Measurements from ENCODE around the gene FBXW9.
"Not testable (repeated sequence)": the region's sequence is repeated elsewhere in the genome, so short reads cannot be mapped to it uniquely, and the experiment has no call there.

Gene FBXW9

DNA sequence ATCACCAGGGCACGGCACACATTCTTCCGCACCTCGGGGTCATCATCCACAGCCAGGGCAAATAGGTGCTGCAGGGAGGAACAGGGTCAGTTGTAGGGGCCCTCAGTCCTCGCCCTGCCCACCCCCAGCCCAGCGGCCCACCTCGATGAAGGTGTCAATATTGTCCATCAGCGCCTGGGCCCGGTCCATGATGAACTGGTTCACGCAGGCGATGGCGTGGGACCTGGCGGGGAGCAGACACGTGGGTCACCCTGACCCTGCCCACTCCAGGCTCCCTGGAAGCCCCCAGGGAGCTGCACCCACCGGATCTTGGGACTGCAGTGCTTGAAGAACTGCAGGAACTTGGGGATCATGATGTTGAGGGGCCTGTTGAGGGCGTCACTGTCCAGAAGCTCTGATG is 18.7 kb upstream of the FBXW9 start:
- no peak for DNase-seq

DNA sequence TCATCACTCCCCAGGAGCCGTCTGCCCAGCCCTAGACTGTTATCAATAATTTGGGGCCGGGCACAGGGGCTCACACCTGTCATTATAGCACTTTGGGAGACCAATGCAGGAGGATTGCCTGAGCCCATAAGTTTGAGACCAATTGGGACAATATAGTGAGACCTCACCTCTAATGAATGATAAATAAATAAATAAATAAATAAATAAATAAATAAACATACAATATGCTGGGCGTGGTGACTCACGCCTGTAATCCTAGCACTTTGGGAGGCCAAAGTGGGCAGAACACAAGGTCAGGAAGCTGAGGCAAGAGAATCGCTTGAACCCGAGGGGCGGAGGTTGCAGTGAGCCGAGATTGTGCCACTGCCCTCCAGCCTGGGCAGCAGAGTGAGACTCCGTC is 16.9 kb upstream of the FBXW9 start:
- DNase-seq, result not testable (repeated sequence)

DNA sequence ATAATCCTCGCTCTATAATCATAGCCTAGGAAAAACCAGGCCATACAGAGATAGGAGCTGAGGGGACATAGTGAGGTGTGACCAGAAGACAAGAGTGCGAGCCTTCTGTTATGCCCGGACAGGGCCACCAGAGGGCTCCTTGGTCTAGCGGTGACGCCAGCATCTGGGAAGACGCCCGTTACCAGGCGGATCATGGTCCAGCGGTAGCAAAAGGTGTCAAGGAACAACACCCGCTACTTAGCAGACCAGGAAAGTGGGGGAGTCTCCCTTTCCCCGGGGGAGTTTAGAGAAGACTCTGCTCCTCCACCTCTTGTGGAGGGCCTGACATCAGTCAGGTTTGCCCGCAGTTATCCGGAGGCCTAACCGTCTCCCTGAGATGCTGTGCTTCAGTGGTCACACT is 15.6 kb upstream of the FBXW9 start:
- DNase-seq, result not testable (repeated sequence)

DNA sequence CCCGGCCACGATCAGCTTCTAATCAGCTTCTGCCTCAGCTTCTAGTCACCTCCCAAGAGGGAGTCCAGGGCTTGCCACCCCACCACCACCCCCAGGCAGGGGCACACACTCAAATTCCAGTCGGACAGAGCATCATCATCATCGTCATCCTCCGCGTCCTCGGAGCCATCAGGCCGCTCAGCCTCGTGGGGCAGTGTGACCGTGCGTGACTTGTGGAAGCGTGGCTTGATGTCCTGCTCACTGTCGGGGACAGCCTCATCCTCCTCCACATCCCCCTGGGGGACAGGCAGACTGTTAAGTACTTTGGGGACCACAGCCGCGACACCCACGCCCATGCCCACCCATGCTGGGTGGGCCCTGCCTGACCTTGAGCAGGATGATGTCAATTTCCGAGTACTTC is 14.8 kb upstream of the FBXW9 start:
- DNase-seq, result no peak

DNA sequence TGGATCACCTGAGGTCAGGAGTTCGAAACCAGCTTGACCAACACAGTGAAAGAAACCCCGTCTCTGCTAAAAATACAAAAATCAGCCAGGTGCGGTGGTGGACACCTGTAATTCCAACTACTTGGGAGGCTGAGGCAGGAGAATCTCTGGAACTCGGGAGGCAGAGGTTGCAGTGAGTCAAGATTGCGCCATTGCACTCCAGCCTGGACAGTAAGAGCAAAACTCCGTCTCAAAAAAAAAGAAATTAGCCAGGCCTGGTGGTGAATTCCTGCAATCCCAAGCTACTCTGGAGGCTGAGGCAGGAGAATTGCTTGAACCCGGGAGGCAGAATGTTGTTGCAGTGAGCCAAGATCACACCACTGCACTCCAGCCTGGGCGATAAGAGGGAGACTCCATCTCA is 12.2 kb upstream of the FBXW9 start:
- DNase-seq, result no peak

DNA sequence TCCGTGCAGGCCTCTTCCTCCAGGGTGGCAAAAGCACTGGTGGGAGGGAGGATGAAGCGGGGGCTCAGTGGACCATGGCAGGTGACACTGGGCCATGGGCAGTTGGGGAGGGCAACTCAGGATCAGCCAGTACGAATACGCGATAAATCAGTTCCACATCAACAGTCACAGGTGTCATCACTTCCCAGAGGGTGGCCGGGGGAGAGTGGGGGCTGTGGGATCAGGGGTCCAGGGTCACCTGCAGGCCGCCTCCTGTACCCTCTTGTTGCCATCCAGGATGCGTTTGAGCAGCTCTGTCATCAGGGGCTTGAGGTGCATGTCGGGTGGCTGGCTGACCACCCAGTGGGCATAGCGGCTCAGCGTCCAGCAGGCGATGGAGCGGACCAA is 9.9 kb upstream of the FBXW9 start:
- DNase-seq, result no peak

DNA sequence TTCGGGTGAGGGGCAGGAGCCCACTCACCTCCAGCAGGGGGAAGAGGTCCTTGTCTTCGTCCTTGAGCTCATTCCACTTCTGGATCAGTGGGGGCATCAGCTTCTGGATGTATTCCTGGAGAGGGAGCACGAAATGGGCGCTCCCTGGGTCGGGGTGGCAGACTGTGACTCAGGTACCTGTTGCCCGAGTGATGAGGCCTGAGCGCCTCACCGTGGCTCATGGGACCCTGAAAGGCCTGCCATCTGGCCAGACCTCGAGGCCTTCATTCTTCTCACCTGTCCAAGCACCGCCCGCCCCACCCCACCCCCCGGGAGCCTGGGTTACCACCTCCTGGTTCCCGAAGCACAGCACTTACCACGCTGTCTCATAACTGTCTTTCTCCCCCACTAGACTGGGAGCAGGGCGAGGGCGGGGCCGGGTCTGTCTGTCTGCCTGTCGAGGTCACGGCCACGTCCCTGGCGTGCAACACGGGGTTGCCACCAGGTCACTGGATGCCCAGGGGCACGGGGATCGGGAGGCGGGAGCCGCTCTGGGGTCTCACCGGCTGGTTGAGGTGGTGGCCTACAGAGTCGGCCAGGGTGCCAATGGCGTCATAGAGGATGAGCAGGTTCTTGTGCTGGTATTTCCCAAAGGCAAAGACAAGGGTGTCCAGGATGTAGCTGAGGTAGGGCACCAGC is 9.4 kb upstream of the FBXW9 start:
- DNase-seq, result no peak

DNA sequence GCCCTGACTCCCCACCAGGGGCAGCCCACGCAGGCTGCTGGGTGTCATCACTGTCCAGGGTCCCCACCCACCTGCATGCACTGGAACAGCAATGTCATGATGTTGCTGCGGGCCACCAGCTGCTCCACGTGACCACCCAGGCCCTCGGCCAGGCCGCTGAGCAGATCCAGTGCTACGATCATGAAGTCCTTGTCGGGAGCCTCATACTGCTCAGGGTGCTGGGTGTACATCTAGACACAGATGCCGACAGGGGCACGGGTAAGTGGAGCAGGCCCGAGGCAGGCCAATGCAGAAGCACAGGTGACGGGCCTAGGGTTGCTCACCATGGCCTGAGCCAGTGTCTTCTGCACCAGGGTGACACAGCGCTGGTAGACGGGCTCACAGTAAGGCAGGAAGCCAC is 8.7 kb upstream of the FBXW9 start:
- no peak for DNase-seq

DNA sequence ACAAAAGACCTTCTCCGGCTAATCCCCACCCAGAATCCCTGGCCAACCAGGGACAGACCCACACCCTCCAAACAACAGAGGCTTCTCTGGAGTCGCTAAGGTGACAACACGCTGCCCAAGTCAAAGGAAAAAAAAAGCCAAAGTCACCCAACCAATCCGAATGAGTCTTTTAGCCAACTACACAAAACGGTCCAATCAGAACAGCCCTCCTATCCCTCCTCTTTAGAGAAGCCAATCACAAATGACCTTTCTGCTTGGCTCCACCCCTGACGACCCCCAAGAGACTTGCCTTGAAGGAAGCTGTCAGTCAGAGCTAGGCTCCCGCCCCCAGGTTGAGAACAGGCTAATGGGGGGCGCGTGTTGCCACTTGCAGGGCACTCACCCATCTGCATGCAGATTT is 6.6 kb upstream of the FBXW9 start:
- no peak for DNase-seq

DNA sequence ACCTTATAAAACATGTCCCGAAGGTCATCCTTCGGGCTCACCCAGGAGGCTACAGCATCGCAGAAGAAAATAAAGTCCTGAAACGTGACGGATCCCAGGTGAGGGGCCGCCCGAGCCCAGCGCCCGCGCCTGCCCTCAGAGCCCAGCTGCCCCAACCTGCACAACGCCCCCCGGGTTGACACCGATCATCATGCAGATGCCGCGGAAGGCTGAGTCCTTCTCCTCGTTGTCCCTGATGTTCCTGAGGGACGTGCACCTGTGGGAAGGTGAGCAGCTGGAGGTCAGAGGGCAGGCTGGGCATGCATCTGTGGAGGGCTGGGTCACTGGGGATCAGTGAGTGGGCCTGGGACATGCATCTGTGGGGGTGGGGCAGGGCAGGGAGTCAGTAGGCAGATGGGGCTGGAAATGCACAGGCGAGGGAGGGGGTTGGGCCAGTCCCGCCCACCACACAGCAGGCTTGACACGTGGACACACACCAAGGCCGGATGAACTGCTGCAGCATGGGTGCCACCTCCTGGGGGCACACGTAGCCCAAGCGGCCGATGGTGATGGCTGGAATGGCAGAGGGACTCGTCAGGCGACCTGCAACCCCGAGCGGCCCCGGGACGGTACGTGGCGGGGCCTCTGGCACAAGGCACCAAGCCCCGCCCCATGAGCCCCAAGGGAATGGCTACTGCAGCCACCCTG is 5.3 kb upstream of the FBXW9 start:
- DNase-seq, result no peak

DNA sequence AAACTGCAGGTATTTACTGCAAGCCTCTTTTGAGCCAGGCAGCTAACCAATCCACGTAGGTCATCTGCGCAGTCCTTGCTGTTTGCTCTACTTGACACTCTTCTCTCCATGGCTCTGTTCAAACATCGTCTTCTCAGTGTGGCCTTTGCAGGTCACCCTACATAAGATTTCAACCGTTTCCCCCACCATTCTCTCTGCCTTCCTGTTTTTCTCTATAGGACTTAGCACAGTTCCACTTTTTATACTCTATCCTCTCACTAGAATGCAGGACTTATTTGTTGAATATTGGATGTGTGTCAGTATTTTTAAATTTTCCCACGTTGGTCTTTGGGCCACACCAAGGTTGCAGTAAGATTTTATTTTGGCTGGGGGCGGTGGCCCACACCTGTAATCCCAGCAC is 1.7 kb upstream of the FBXW9 start:
- no peak for DNase-seq

DNA sequence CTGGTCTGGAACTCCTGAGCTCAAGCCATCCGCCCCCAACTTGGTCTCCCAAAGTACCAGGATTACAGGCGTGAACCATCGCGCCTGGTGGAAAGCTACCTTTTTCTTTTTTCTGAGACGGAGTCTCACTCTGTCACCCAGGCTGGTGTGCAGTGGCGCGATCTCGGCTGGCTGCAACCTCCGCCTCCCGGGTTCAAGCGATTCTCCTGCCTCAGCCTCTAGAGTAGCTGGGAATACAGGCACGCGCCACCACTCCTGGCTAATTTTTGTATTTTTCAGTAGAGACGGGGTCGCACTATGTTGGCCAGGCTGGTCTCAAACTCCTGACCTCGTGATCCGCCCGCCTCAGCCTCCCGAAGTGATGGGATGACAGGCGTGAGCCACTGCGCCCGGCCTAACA is 994 bp upstream of the FBXW9 start:
- not testable (repeated sequence) for DNase-seq

DNA sequence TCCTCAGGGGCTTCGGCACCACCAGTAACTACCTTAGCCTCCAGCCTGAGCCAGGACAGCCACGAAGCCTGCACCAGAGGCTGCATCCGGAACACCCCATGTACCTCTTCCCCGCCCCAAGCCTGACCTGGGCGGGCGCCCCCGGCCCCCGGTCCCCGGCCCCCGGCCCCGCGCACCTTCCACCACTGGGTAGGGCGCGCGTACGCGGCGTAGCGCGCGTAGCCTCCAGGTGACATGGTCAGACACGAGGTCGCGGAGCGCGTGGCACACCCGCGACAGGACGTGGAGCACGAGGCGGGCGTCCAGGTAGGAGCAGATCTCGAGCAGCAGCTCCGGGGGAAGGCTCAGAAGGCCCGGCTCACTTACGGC is 450 bp downstream of the FBXW9 start:
- no peak for DNase-seq

DNA sequence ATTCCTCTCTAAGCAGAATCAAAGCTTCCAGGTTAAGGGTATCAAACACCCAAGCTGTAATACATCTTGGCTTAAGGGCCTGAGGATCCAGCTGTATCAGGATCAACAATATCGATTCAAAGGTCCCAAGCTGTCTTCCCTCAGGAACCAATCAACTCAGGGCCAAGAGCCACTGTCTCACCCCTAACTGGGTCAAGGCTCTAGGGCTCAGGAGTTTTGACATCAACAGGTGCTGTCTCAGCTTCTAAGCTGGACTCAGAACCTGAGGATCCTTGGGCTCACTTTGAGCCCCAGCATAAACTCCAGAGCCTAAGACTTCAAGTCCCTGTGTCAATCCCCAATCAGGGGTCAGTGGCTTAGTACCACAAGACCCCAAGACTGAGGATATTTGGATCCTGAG is 917 bp downstream of the FBXW9 start:
- no peak for DNase-seq

DNA sequence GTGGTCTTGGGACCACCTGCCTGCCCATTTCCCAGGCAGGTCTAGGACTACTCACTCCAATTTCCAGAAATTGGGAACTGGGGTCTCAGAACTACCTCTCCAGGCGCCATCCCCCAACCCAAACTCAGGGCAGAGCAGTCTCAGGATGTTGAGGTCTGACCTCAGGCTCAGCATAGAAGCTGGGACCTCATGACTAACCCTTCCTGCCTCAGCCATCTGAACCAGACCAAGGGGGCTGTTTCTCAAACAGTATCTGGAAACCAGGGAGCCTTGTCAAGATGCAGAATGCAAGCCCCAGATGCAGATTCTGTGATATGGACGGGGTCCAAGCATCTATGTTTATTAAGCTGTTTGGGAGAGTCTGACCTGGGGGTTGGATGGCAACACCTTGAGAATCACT is 1.3 kb downstream of the FBXW9 start:
- no peak for DNase-seq

DNA sequence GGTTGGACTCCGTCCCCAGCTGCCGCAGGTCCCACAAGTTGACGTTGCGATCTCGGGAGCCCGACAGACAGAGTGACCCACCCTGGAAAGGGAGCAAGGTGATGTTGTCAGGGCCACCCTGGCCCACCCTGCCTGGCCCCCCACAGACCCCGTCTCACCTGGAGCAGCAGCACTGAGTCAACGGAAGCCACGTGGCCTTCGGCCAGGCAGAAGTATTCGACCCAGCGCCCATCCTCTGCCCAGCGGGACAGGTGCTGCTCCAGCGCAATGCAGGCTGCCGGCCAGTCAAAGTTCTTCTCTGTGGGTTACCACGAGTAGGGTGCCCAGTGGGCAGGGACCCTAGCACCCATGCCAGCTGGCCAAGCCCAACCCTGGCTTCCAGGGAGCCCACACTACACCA is 1.8 kb downstream of the FBXW9 start:
- DNase-seq, result no peak

DNA sequence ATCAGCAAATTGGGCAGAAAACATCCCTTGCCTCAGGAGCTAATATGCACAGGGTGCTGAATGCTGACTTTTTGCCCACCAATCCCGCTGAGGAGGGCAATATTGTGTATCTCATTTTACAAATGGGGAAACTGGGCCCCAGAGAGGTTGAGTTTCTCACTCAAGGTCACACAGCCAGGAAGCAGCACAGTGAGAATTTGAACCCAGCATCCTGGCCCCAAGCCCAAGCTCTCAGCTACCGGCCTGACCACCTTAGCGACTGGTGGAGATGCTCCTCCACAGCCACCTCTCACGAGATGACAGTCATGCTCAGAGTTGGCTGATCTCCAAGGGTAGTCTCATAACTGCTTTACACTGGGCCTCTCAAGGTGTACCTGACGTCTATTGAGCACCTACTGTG is 3.5 kb downstream of the FBXW9 start:
- DNase-seq, result no peak

DNA sequence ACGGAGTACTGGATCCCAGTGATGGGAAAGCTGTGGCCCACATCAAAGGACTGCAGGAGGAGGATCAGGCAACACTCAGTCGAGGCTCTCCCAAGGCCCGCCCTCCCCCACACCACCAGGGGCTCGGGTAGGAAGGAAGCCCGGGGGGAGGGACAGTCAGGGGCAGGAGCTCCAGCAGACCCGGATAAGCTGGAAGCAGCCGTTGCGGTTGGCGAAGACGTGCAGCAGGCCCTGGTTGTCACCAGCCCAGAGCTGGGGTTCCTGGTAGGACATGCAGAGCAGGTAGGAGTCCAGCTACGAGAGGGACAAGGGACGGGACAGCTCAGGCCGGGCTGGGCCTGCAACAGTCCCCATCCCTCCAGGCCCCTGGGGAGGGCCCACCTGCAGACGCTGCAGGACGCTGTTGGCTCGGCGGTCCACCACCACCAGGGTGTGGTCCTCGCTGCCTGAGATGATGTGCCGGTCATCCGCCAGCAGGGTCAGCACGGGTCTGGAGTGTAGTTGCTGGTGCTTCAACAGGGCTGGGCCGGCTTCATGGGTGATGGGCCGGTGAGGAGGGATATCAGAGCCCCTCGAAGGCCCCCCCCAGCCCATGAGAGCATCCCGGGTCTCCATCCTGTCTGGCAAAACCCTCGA is 6.7 kb downstream of the FBXW9 start:
- DNase-seq, result no peak

DNA sequence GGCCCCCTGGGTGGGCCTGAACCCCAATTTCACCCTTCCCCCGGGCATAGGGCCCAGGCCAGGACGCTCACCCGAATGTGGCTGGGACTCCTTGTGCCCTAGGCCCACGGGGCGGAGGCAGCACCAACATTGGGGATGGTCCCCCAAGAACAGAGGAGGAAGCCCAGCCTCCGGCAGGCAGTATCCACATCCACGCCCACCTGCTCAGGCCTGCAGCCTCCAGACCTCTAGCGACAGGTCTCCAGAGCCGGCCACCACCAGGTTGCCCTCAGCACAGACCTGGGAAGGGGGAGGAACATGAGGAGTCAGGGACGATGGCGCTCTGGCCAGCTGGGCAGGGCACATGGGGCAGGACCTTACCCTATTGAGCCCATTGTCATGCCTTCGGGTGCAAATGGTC is 7.4 kb downstream of the FBXW9 start:
- no peak for DNase-seq

DNA sequence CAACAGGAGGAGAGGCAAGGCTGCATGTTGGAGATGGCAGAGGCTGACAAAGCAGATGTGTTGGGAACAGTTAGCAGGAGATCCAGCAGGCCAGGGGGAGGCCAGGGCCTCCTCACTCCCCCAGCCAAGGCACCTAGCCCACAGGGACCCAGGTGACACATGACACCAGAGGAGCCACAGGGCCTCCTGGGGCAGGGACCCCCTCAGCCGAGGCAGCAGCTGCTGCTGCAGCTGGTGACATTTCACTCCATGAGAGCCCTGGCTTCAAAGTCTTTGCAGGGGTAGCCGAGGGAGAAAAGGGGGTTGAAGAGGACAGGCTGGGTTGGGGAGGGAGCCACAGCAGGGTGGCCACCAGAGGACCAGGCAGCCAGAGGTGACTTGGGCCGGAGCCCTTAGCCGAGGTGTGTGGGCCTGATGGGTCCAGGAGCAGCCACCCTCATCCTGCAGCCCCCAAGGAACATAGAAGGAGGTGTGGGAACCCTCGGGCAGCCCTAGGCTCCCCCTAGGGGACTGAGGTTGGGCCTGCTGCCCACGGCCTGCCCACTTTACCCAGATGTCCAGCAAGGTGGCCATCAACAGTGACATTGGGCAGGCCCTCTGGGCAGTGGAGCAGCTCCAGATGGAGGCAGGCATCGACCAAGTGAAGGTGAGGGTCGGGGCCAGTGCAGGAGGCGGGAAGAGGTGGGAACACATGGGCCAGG is 8.8 kb downstream of the FBXW9 start, which contains the start of gene GNG14:
TSS of gene GNG14 (plus strand) at position 503 of the 701 bp plus-strand sequence. CDS start at position 554, 51 bp downstream.
- DNase-seq, result no peak

DNA sequence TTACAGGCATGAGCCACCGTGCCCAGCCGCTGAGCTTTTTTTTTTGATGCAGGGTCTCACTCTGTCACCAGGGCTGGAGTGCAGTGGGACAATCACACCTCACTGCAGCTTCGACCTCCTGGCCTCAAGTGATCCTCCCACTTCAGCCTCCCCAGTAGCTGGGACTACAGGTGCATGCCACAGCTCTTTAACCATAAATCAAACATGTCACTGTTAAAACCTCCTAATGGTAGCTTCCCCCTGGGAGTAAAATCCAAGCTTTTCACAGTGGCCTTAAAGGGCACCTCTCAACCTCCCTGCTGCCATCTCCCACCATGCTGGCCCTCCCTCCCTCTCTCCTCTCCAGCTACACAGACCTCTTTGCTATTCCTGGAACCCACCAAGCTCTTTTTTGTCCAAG is 10.6 kb downstream of the FBXW9 start:
- no peak for DNase-seq

DNA sequence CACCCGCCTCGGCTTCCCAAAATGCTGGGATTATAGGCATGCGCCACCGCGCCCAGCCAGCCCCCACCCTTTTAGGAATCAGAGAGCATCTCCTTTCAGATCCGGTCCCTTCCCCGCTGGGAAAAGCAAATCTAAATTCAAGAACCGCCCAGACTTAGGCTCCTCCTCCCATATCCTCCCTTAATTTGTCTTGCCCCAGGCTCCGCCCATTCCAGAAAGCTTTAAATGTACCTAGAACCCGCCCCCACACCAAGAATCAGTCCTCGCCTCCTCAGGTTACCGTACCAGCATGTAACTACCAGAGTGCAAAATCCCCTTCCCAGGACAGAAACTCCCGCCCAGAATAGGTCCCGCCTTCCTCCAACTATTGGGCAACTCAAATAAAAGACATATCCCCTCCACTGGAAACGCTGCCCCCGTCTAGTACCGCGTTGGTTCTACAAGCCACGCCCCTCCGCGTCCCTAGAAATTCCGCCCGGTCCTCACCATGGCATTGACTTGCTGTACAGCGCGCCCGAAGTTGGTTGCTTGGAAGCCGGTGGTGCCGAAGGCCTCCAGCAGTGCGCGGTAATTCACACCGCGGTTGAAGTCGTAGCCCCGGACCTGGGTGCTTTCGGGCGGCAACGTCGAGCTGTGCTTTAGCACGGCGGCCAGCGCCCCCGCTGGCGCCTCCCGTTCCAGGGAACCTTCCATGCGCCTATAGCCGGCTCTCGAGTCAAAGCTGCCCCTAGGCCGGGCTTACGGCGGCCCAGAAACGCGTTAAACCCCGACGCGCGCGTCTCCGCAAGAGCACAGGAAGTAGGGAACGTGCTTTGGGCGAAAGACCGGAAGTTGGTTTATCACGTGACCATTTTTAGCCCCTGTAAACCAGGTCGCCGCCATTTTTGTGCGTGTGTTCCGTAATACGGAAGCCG is 15.1 kb downstream of the FBXW9 start, which contains the start of gene DHPS:
TSS of gene DHPS (minus strand) at position 807 of the 914 bp plus-strand sequence. CDS start at position 693, 114 bp downstream.
- peak; percentile 59 to 78 (median 73) for DNase-seq

DNA sequence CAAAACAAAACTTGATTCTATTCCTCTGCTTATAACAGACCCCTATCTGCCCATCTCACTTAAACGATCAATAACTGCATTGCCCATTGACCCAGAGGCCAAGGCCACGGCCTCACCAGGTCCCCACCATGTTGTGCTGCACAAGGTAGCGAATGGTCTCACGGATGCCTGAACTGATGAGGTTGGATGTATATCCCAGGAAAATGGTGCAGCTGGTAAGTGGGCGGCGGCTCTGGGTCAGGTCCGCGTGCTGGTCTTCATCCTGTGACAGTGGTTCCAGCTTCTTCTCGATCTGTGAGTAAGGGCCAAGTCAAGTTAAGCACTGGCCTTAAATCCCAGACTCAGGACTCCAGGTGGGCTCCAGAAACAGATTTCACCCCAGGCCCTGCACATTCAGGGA is 16.4 kb downstream of the FBXW9 start:
- no peak for DNase-seq
